HepG2 (cell line): Measurements from ENCODE around the gene ADGRG1. TPM values are rescaled to one million over a fixed set of nuclear protein-coding genes. Genes with fewer than 3 reads are reported as not detected.
A peak's percentile ranks its signal among the peaks of the same experiment; 100 is the strongest.

ENCODE experiments used
- E2F2 ChIP-seq: sonication (generic); formaldehyde crosslinking; IDR thresholded peaks from 2 replicates; pipeline ENCODE4 v1.4.0; 2020; ENCODE audit warnings: missing genetic modification reagents, borderline replicate concordance
- HOXA5 ChIP-seq: sonication (generic); formaldehyde crosslinking; IDR thresholded peaks from 2 replicates; pipeline ENCODE4 v1.4.0; 2020; ENCODE audit warnings: missing genetic modification reagents
- PAWR ChIP-seq: sonication (generic); formaldehyde crosslinking; IDR thresholded peaks from 2 replicates; pipeline ENCODE4 v1.4.0; 2020; ENCODE audit warnings: missing genetic modification reagents, mild to moderate bottlenecking, borderline replicate concordance
- SATB2 ChIP-seq: sonication (generic); formaldehyde crosslinking; IDR thresholded peaks from 2 replicates; pipeline ENCODE4 v1.5.0; 2020; ENCODE audit warnings: missing genetic modification reagents
- SP2 ChIP-seq: sonication (generic); formaldehyde crosslinking; IDR thresholded peaks from 2 replicates; pipeline ENCODE4 v1.5.1; 2020; ENCODE audit warnings: mild to moderate bottlenecking, missing genetic modification reagents
- ZBTB21 ChIP-seq: sonication (generic); formaldehyde crosslinking; IDR thresholded peaks from 2 replicates; pipeline ENCODE4 v1.4.0; 2020; ENCODE audit warnings: missing genetic modification reagents
- ZBTB46 ChIP-seq: sonication (generic); formaldehyde crosslinking; IDR thresholded peaks from 2 replicates; pipeline ENCODE4 v1.4.0; 2020; ENCODE audit warnings: mild to moderate bottlenecking, missing genetic modification reagents, borderline replicate concordance
- ZFP90 ChIP-seq: sonication (generic); formaldehyde crosslinking; IDR thresholded peaks from 2 replicates; pipeline ENCODE4 v1.8.0; 2022; ENCODE audit warnings: missing genetic modification reagents, mild to moderate bottlenecking, inconsistent platforms, borderline replicate concordance
- ZNF407 ChIP-seq: sonication (generic); formaldehyde crosslinking; IDR thresholded peaks from one replicate; pipeline ENCODE4 v1.5.1; 2020; ENCODE audit warnings: mild to moderate bottlenecking, missing genetic modification reagents; ENCODE audit errors: not compliant biosample characterization
- ZNF580 ChIP-seq: IDR thresholded peaks from 2 replicates; pipeline ENCODE4 v1.6.1; 2016; ENCODE audit warnings: low read depth, borderline replicate concordance
- polyA plus RNA-seq, 8 experiments: library from polyadenylated mRNA; depleted of rRNA in 3 of 8; stranded (reverse) in 7 of 8; unstranded in 1 of 8; fragments of >200 nt; fragmentation: Illumina TruSeq in 4 of 8; extraction: Trizol in 4 of 8; gene quantifications; 2 replicates each; pipeline versions ENCODE4 v1.2.1 to v1.2.3, GENCODE V29; 2011 to 2016; ENCODE audit warnings: low read depth in 4 of 8, missing spikeins in 1 of 8, mixed read lengths in 1 of 8; ENCODE audit not compliant: insufficient read depth in 1 of 8
- total RNA-seq, 5 experiments: library from RNA; depleted of rRNA; stranded (reverse); fragments of >200 nt; fragmentation: Illumina TruSeq; extraction: Trizol; gene quantifications; 2 replicates each; pipeline ENCODE4 v1.2.3, GENCODE V29; 2016; ENCODE audit warnings: low read depth in 1 of 5

The ADGRG1 gene
- total and polyA plus RNA-seq, 2 of the 13 experiments (the other 11 are each of a cell fraction or from before 2014, with no cell fraction given) = 2.7 to 5.9 TPM

- TF ChIP-seq ZNF407 = peak; percentile 3
- TF ChIP-seq ZBTB21 (CRISPR knock-in tag) = no peak
- no peak for TF ChIP-seq ZNF580 (CRISPR knock-in tag)
- 0 out of 2 replicates have a peak, but pooled peaks have one; percentile 27 for TF ChIP-seq E2F2 (CRISPR knock-in tag)
- TF ChIP-seq SATB2 = 0 out of 2 replicates have a peak, but pooled peaks have one; percentile 25
- TF ChIP-seq ZFP90 (CRISPR knock-in tag) = 0 out of 2 replicates have a peak, but pooled peaks have one; percentile 37
- 0 out of 2 replicates have a peak, but pooled peaks have one; percentile 62 for TF ChIP-seq HOXA5
- TF ChIP-seq SP2 = peak; percentile 23; the same call in 1 of the 2 replicates
- TF ChIP-seq PAWR = no peak
- 0 out of 2 replicates have a peak, but pooled peaks have one; percentile 14 for TF ChIP-seq ZBTB46 (CRISPR knock-in tag)
These were observed 38.1 kb downstream of the ADGRG1 start (continued) for GRCh38 chr16:57666353-57667047.
